HG03280 (cell line): ENCODE results near the gene STARD9.
"Not testable (repeated sequence)": the region's sequence is repeated elsewhere in the genome, so short reads cannot be mapped to it uniquely, and the experiment has no call there.

ENCODE experiments used
- ATAC-seq: cut with Tn5 transposase; IDR thresholded peaks from one replicate; pipeline ENCODE4 v1.9.1; 2021; ENCODE audit warnings: mild to moderate bottlenecking, moderate library complexity; ENCODE audit not compliant: unreplicated experiment

The STARD9 gene

DNA sequence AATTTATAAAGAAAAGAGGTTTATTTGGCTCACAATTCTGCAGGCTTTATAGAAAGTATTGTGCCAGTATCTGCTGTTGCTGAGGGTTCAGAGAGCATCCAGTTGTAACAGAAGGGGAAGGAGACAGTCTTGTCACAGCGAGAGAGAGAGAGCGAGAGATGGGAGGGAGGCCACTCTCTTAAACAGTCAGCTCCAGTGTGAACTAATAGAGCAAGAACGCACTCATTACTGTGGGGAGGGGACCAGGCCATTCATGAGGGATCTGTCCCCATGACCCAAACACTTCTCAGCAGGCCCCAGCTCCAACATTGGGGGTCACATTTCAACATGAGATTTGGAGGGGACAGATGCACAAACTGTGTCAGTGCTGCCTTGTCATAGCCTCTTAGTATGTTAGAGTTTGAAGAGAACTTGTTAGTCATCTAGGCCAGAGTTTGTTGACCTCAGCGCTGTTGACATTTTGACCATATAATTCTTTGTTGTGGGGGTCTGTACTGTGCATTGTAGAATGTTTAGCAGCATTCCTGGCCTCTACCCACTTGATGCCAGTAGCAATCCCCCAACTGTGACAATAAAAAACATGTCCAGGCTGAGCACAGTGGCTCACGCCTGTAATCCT lies 15.3 kb downstream of the STARD9 start:
- no peak for ATAC-seq

GRCh38 chr15:42591238-42591934 lies 16.0 kb downstream of the STARD9 start:
- no peak for ATAC-seq

GRCh38 chr15:42592716-42593115 lies 17.3 kb downstream of the STARD9 start:
- no peak for ATAC-seq

DNA sequence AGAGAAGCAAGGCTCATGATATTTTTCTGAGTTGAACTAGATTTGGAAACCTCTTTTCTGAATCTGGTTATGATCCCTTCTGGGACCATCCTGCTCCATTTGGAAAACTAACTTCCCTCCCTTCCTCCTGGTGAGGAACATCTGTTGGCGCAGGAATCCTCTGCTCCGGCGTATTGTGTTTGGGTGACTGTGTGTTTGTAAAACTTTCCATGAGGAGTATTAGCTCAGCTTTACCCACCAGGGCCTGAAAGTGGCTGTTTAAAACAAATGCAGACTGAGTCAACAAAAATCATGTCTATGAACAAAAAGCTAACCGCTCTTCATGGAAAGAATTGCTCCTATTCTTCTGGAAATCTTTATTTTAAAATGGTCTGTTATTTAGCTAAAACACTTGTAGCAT lies 17.7 kb downstream of the STARD9 start:
- no peak for ATAC-seq

DNA sequence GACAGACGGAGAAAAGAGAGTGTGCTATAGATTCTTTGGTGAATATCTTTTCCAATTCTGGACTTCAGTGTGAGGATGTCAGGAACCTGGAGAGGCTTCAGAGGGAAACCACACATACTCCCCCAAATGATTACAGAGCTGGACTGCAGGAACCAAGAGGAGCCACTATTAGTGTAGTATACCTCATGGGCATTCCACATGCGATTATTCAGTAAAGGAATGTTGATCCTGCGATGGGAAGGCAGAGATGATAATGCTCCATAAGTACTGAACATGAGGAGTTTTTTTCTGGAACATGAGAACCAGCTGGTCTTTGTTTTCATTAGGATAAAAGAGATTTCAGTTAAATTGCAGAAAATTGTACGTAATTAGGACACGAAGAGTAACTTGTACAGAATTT lies 18.7 kb downstream of the STARD9 start:
- no peak for ATAC-seq

GRCh38 chr15:42595626-42596240 lies 20.3 kb downstream of the STARD9 start:
- ATAC-seq = no peak

GRCh38 chr15:42601316-42601715 lies 25.9 kb downstream of the STARD9 start:
- ATAC-seq = not testable (repeated sequence)

GRCh38 chr15:42602501-42602900 lies 27.1 kb downstream of the STARD9 start:
- ATAC-seq = no peak

- no peak for ATAC-seq
Observed at GRCh38 chr15:42603978-42604377, 28.6 kb downstream of the STARD9 start.

GRCh38 chr15:42604894-42605744 lies 29.7 kb downstream of the STARD9 start:
- no peak for ATAC-seq

GRCh38 chr15:42605796-42606195 lies 30.4 kb downstream of the STARD9 start:
- no peak for ATAC-seq

DNA sequence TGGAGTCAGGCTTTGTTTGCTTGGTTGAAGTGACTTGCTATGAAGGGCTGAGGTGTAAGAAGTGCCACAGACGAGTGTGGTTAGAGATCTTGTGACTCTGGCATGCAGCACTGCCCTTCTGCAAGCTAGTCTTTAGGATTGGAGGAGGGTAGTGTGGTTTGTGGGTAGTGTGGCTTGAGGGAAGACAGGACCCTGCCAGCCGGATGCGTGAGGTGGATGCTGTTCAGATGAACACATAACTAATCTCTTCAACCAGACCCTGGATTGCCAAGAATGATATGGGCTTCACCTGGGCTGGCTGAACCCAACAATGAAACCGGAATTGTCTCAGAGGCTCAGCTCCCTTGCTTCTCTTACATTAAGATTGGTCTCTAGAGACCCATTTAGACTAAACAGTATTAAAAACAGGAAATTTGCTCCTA lies 32.7 kb downstream of the STARD9 start:
- no peak for ATAC-seq

DNA sequence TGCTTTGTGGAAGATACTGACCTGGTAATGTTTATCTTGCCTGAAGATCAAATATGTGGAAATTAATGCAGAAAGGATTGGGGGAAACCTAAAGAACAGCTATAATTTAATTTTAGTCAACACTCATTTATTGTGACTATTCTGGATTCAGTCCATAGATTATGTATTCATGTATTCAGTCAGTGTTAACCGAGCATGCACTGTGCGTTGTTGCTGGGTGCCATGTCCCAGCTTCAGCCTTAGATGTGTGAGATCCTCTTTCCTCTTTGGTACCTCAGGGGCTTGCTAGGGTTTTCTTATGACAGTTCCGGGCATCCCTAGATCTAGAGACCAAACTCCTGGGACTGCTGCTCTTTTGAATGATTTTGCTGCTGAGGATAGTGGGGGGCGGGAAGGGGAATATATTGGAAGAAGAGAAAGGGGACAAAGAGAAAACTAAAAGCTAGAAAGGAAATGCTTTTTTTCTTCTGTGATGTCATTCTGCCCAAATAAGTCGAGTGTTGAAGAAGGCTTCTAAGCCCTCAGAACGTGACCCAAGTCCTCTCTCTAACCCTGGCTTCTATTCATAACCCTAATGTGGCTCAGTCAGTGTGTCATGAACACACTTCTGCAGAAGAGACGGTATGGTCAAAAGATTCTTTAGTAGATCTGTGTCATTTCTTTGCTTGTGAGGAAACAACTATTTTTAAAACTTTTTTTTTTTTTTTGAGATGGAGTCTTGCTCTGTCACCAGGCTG lies 33.5 kb downstream of the STARD9 start:
- ATAC-seq = no peak

DNA sequence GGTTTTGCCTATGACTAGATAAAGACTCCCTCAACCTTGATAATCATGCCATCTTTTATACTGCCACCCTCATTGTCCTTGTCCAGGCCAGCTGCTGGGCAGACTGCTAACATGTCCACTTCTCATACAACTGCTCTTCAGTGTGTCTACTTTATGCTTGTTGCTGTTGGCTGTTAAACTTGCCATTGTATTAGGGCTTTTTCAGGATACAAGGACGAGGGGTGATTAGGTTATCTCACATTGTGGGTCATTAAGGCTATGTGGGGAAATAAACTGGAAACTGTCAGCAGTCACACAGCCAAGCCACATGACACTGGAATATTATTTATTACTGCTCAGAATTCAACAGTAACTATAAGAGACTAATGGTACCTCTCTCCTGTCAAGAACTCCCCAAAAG lies 36.1 kb downstream of the STARD9 start:
- ATAC-seq = no peak

GRCh38 chr15:42612367-42612912 lies 37.0 kb downstream of the STARD9 start:
- no peak for ATAC-seq

DNA sequence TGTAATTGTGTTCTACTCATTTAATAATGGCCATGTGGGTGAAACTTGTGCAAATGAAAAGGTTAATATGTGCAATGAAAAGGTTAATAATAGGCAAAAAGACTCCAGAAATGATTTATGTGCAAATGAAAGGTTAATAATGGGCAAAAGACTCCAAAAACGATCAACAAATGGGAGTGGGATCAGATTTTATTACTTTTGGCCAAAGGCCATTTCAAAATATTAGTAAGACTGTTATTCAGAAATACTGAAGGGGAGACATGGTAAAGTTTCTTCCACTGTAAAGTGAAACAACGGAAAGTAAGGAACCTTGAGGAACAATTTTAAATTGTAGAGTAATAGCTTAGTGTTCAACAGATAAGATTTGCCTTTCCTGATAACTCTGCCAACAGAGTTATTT lies 40.7 kb downstream of the STARD9 start:
- no peak for ATAC-seq

DNA sequence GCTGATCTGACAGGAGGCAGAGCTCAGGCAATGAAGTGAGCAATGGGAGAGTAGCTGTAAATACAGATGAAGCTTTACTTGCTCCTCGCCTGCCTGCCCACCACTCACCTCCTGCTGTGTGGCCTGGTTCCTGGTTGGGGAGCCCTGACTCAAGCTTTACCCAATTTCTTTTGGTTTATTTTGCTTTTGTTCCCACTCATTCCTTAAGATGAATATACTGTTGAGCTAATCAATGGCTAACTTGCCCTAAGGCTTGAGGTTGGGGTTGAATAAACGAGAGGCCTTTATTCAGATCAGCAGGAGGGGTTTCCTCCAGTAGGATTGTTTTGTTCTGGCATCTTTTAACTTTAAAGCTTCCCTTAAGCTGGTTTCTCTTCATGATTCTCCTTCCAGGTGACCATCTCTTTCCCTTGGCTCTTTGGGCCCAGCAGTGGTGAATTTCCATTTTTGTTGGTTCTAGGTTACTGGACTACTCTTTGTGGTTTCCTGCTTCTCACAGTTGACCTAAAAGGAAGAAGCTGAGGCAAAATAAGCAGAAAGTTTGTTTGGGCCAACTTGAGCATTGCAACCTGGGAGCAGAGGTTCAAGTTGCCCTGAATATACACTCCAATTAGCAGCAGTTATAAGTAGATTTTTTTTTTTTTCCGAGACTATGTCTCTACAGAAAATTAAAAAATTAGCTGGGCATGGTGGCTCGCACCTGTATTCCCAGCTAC lies 44.4 kb downstream of the STARD9 start:
- ATAC-seq = no peak

GRCh38 chr15:42621386-42621785 lies 46.0 kb downstream of the STARD9 start:
- no peak for ATAC-seq

DNA sequence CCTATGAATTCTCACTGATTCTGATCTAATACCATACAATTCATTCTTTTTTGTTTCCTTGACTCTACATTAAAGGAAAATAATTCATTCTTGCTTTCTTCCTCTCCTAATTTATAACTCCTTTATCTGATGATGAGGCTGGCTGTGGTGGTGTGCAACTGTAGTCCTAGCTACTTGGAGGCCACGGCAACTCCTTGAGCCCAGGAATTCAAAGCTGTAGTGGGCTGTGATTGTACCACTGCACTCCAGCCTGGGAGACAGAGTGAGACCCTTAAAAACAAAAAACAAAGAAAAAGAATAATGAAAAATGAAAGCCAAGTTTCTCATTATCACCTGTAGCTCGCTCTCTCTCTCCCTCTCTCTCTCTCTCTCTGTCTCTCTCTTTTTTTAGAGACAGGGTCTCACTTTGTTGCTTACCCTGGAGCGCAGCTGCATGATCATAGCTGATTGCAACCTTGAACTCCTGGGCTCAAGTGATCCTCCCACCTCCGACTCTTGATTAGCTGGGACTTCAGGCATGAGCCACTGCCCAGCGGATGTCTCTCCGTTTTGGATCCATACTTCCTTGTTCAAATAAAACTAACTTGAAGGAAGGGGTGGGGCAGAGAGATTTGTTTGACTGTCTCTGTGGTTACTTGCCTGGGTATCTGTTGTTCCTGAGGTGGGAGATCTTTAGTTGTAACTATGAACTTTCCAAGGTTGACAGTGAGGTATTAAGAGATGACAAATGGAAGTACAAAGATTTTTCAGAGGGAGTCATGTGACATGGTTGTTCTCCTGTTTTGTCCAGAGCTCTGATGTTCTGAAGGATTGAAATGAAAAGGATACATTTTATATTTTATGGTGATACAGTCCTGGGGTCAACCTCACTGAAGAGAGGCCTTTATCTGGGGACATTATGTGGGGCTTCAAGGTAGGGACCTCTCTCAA lies 46.9 kb downstream of the STARD9 start:
- ATAC-seq = no peak
